Glutamatergic neuron (in vitro differentiated cells): ENCODE results near the gene SACS. TPM values are rescaled to one million over a fixed set of nuclear protein-coding genes. Genes with fewer than 3 reads are reported as not detected.
"Not testable (repeated sequence)": the region's sequence is repeated elsewhere in the genome, so short reads cannot be mapped to it uniquely, and the experiment has no call there.

ENCODE experiments used
- DNase-seq: peaks from one replicate; pipeline ENCODE4 v3.0.0; 2022
- H3K27ac Mint-ChIP-seq: one replicate; pipeline ENCODE4 v1.8.0; 2020; ENCODE audit warnings: mild to moderate bottlenecking, mixed read lengths, inconsistent platforms; ENCODE audit not compliant: unreplicated experiment
- H3K27me3 Mint-ChIP-seq: one replicate; pipeline ENCODE4 v1.8.0; 2020; ENCODE audit warnings: mild to moderate bottlenecking, moderate library complexity, mixed read lengths, inconsistent platforms; ENCODE audit not compliant: unreplicated experiment
- H3K36me3 Mint-ChIP-seq: one replicate; pipeline ENCODE4 v1.8.0; 2020; ENCODE audit warnings: mild to moderate bottlenecking, mixed read lengths, inconsistent platforms; ENCODE audit not compliant: unreplicated experiment
- H3K4me1 Mint-ChIP-seq: one replicate; pipeline ENCODE4 v1.8.0; 2020; ENCODE audit warnings: mild to moderate bottlenecking, low read depth, mixed read lengths, inconsistent platforms; ENCODE audit not compliant: unreplicated experiment
- H3K4me3 Mint-ChIP-seq: one replicate; pipeline ENCODE4 v1.8.0; 2020; ENCODE audit warnings: mild to moderate bottlenecking, mixed read lengths, inconsistent platforms; ENCODE audit not compliant: unreplicated experiment
- H3K9me3 Mint-ChIP-seq: one replicate; pipeline ENCODE4 v1.8.0; 2020; ENCODE audit warnings: mild to moderate bottlenecking, moderate library complexity, mixed read lengths, inconsistent platforms; ENCODE audit not compliant: unreplicated experiment
- CTCF ChIP-seq: fragments of 200-600 bp; sonication (generic); IDR thresholded peaks from one replicate; pipeline ENCODE4 v1.5.0; 2021; ENCODE audit not compliant: partially characterized antibody, unreplicated experiment
- total RNA-seq: library from RNA; stranded (reverse); fragmentation: NEBNext Ultra II Directional; extraction: Animal tissue kit (Norgen Biotek cat#: 25700); gene quantifications from one replicate; pipeline ENCODE4 v1.2.1, GENCODE V29; 2021; ENCODE audit not compliant: unreplicated experiment

SACS gene
- total RNA-seq, 1 donor from 2014 or later, result 132 TPM

GRCh38 chr13:23414682-23415081, 18.8 kb downstream of the SACS start:
- Mint-ChIP-seq H3K4me1 (peaks cover 9% of the 10 kb centered on the region), H3K27ac (no peak overlapping the region), H3K36me3 (peaks cover 3% of the 10 kb centered on the region)

GRCh38 chr13:23411706-23412105, 21.8 kb downstream of the SACS start:
- Mint-ChIP-seq H3K4me3 (no peak overlapping the region), H3K36me3 (peaks cover 12% of the 10 kb centered on the region), H3K9me3 (peaks cover 4% of the 10 kb centered on the region), H3K4me1 (peaks cover 13% of the 10 kb centered on the region), H3K27me3 (peaks cover 4% of the 10 kb centered on the region), H3K27ac (no peak overlapping the region)
- DNase-seq, result no peak
- no peak for TF ChIP-seq CTCF

More at GRCh38 chr13:23414682-23415081, 18.8 kb downstream of the SACS start:
- no peak for DNase-seq
- Mint-ChIP-seq H3K27me3 (peaks cover 1% of the 10 kb centered on the region), H3K9me3 (no peaks in the 10 kb centered on the region), H3K4me3 (no peak overlapping the region)
- TF ChIP-seq CTCF, result no peak

GRCh38 chr13:23411220-23411619, 22.3 kb downstream of the SACS start:
- TF ChIP-seq CTCF, result no peak
- H3K9me3 Mint-ChIP-seq, result peaks cover 4% of the 10 kb centered on the region

GRCh38 chr13:23408026-23408425, 25.5 kb downstream of the SACS start:
- Mint-ChIP-seq H3K9me3 (peaks cover 9% of the 10 kb centered on the region), H3K27ac (no peak overlapping the region), H3K27me3 (peaks cover 4% of the 10 kb centered on the region), H3K4me1 (peaks cover 10% of the 10 kb centered on the region), H3K36me3 (peaks cover 35% of the 10 kb centered on the region), H3K4me3 (no peak overlapping the region)
- DNase-seq, result no peak
- TF ChIP-seq CTCF, result no peak

More at GRCh38 chr13:23411220-23411619, 22.3 kb downstream of the SACS start:
- Mint-ChIP-seq H3K27me3 (peaks cover 4% of the 10 kb centered on the region), H3K4me1 (peaks cover 13% of the 10 kb centered on the region), H3K27ac (no peak overlapping the region), H3K36me3 (peaks cover 14% of the 10 kb centered on the region), H3K4me3 (peak overlapping the region; percentile 1)
- no peak for DNase-seq

GRCh38 chr13:23401156-23401555, 32.3 kb downstream of the SACS start:
- H3K27me3 Mint-ChIP-seq, H3K27ac Mint-ChIP-seq, H3K4me3 Mint-ChIP-seq, DNase-seq, H3K4me1 Mint-ChIP-seq: not testable (repeated sequence)
- peaks cover 12% of the 10 kb centered on the region for H3K9me3 Mint-ChIP-seq
- peaks cover 34% of the 10 kb centered on the region for H3K36me3 Mint-ChIP-seq
